Osteocyte (in vitro differentiated cells): ENCODE data around the gene DHX16. TPM values are rescaled to one million over a fixed set of nuclear protein-coding genes. Genes with fewer than 3 reads are reported as not detected.

Experiments
- DNase-seq: peaks from one replicate; pipeline ENCODE4 v3.0.0; 2021; ENCODE audit warnings: mixed read lengths; ENCODE audit not compliant: unreplicated experiment; ENCODE audit errors: extremely low spot score
- H3K27ac Mint-ChIP-seq: one replicate; pipeline ENCODE4 v1.8.0; 2021; ENCODE audit warnings: mild to moderate bottlenecking, mixed read lengths; ENCODE audit not compliant: unreplicated experiment
- H3K27me3 Mint-ChIP-seq: one replicate; pipeline ENCODE4 v1.8.0; 2021; ENCODE audit warnings: mixed read lengths; ENCODE audit not compliant: unreplicated experiment
- H3K36me3 Mint-ChIP-seq: one replicate; pipeline ENCODE4 v1.8.0; 2021; ENCODE audit warnings: mixed read lengths; ENCODE audit not compliant: unreplicated experiment
- H3K4me1 Mint-ChIP-seq: one replicate; pipeline ENCODE4 v1.8.0; 2021; ENCODE audit warnings: mixed read lengths; ENCODE audit not compliant: unreplicated experiment
- H3K4me3 Mint-ChIP-seq: one replicate; pipeline ENCODE4 v1.8.0; 2021; ENCODE audit warnings: mild to moderate bottlenecking, moderate library complexity, mixed read lengths; ENCODE audit not compliant: unreplicated experiment
- H3K9me3 Mint-ChIP-seq: one replicate; pipeline ENCODE4 v1.8.0; 2021; ENCODE audit warnings: mixed read lengths; ENCODE audit not compliant: unreplicated experiment
- CTCF ChIP-seq: fragments of 200-600 bp; sonication (generic); IDR thresholded peaks from 2 replicates; pipeline ENCODE4 v1.5.0; 2021; ENCODE audit warnings: antibody characterized with exemption, mild to moderate bottlenecking, moderate library complexity
- total RNA-seq: library from RNA; stranded (reverse); gene quantifications from 2 replicates; pipeline ENCODE4 v1.2.1, GENCODE V29; 2021

Gene DHX16
- total RNA-seq, 1 donor from 2014 or later = 28.7 TPM

GRCh38 chr6:30712441-30712945, 39.7 kb upstream of the DHX16 start:
- no peak overlapping the region for H3K4me3 Mint-ChIP-seq
- no peak for TF ChIP-seq CTCF

GRCh38 chr6:30711758-30712380, 39.1 kb upstream of the DHX16 start:
- DNase-seq = no peak
- peaks cover 20% of the 10 kb centered on the region for H3K4me1 Mint-ChIP-seq
- H3K36me3 Mint-ChIP-seq = peaks cover 46% of the 10 kb centered on the region
- no peaks in the 10 kb centered on the region for H3K27me3 Mint-ChIP-seq
- H3K27ac Mint-ChIP-seq = no peak overlapping the region
- H3K9me3 Mint-ChIP-seq = no peaks in the 10 kb centered on the region
- no peak for TF ChIP-seq CTCF
- H3K4me3 Mint-ChIP-seq = no peak overlapping the region

More at GRCh38 chr6:30712441-30712945, 39.7 kb upstream of the DHX16 start:
- H3K27ac Mint-ChIP-seq = no peak overlapping the region
- DNase-seq = no peak
- H3K9me3 Mint-ChIP-seq = no peaks in the 10 kb centered on the region
- H3K4me1 Mint-ChIP-seq = peaks cover 21% of the 10 kb centered on the region
- no peaks in the 10 kb centered on the region for H3K27me3 Mint-ChIP-seq
- peaks cover 43% of the 10 kb centered on the region for H3K36me3 Mint-ChIP-seq

DNA sequence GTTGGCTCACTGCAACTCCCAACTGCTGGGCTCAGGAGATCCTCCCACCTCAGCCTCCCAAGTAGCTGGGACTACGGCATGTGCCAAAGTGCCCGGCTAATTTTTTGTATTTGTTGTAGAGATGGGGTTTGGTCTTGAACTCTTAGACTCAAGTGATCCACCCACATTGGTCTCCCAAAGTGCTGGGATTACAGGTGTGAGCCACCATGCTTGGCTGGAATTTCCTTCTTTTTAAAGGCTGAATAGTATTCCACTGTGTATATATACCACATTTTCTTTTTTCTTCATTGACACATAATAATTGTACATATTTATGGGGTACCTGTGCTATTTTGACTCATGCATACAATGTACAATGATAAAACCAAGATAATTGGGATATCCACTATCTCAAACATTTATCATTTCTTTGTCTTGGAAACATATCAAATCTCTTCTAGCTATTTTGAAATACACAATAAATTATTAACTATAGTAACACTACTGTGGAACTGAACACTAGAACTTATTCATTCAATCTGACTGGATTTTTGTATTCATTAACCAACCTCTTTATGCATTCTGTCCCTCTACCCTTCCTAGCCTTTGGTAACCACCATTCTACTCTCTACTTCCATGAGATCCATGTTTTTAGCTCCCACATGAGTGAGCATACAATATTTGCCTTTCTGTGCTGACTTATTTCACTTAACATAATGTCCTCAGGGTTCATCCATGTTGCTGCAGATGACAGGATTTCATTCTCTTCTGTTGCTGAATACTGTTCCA, 36.5 kb upstream of the DHX16 start:
- no peak for TF ChIP-seq CTCF
- Mint-ChIP-seq H3K27me3 (no peaks in the 10 kb centered on the region), H3K4me3 (no peak overlapping the region), H3K36me3 (peaks cover 55% of the 10 kb centered on the region), H3K9me3 (no peaks in the 10 kb centered on the region), H3K27ac (no peak overlapping the region), H3K4me1 (peaks cover 12% of the 10 kb centered on the region)
- no peak for DNase-seq

- Mint-ChIP-seq H3K27me3 (no peaks in the 10 kb centered on the region), H3K4me3 (no peak overlapping the region), H3K9me3 (no peaks in the 10 kb centered on the region), H3K27ac (peak overlapping the region; percentile 42), H3K36me3 (peaks cover 55% of the 10 kb centered on the region), H3K4me1 (peaks cover 12% of the 10 kb centered on the region)
- DNase-seq = no peak
- TF ChIP-seq CTCF = no peak
Measured at GRCh38 chr6:30707281-30707850, 34.6 kb upstream of the DHX16 start.

- Mint-ChIP-seq H3K9me3 (no peaks in the 10 kb centered on the region), H3K27ac (peak overlapping the region; percentile 32), H3K27me3 (no peaks in the 10 kb centered on the region), H3K4me3 (no peak overlapping the region), H3K4me1 (peaks cover 12% of the 10 kb centered on the region), H3K36me3 (peaks cover 45% of the 10 kb centered on the region)
- DNase-seq = no peak
- TF ChIP-seq CTCF = no peak
Measured at GRCh38 chr6:30705620-30706019, 32.8 kb upstream of the DHX16 start.
